C4-2B (cell line): ENCODE data around the gene TRIP6.

Experiments
- ZFX ChIP-seq: fragments of 450-650 bp; IDR thresholded peaks from 2 replicates; pipeline ENCODE4 v1.6.1; 2017
- TF ChIP-seq, protein P1 (sequence below): fragments of 450-650 bp; conservative IDR thresholded peaks from 2 replicates; pipeline ENCODE4 v1.5.1; 2017; ENCODE audit warnings: mild to moderate bottlenecking

DNA sequence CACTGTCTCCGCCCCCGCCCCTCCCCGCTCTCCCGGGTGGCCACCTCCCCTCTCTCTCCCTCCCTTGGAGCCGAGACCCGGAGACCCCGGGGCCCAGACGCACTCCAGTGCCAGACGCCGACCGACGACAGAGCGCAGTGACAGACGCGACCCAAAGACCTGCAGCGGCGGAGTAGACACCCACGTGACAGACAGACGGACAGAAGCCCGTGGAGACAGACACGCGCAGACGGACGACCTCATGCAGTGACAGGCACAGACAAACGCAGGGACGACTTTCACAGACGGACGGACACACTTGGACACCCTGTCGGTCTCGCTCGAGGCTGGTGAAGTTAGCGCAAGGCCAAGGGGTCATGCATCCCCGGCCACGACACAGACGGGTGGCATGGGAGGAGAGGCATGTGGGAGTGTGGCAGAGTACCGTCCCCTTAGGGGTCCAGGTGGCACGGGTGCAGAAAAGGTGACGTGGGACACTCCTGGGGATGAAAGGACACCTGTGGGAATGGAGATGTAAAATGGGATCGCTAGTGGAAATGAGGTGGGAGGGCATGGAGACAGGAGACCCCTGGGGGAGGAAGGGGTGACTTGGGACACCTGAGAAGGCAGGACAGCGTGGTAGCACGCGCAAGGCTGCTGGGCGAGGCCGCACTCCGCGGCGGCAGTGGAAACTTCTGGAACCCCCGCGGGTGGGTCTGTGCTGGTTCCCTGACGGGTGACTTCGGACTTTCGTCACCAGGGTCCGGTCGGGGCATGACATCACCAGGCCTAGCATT, 29.0 kb downstream of the TRIP6 start:
- TF ChIP-seq, protein P1, sequence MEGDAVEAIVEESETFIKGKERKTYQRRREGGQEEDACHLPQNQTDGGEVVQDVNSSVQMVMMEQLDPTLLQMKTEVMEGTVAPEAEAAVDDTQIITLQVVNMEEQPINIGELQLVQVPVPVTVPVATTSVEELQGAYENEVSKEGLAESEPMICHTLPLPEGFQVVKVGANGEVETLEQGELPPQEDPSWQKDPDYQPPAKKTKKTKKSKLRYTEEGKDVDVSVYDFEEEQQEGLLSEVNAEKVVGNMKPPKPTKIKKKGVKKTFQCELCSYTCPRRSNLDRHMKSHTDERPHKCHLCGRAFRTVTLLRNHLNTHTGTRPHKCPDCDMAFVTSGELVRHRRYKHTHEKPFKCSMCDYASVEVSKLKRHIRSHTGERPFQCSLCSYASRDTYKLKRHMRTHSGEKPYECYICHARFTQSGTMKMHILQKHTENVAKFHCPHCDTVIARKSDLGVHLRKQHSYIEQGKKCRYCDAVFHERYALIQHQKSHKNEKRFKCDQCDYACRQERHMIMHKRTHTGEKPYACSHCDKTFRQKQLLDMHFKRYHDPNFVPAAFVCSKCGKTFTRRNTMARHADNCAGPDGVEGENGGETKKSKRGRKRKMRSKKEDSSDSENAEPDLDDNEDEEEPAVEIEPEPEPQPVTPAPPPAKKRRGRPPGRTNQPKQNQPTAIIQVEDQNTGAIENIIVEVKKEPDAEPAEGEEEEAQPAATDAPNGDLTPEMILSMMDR: no peak
- no peak for TF ChIP-seq ZFX
